ENCODE data around the gene APOBEC3C.
"Not testable (repeated sequence)": the region's sequence is repeated elsewhere in the genome, so short reads cannot be mapped to it uniquely, and the experiment has no call there.

Gene APOBEC3C

GRCh38 chr22:39020021-39020651 is 6.1 kb downstream of the APOBEC3C start:
- DNase-seq (ENCODE audit: low read depth in 2 of 2) = not testable (repeated sequence)

- DNase-seq (ENCODE audit: low read depth in 2 of 2) = no peak
Observed at GRCh38 chr22:39021552-39022250, 7.6 kb downstream of the APOBEC3C start.

- no peak for DNase-seq (ENCODE audit: low read depth in 2 of 2)
Observed at GRCh38 chr22:39024519-39025308, 10.7 kb downstream of the APOBEC3C start.

GRCh38 chr22:39026509-39027150 is 12.6 kb downstream of the APOBEC3C start:
- no peak for DNase-seq (ENCODE audit: low read depth in 2 of 2)

GRCh38 chr22:39027717-39028116 is 13.7 kb downstream of the APOBEC3C start:
- no peak for DNase-seq (ENCODE audit: low read depth in 2 of 2)

- no peak for DNase-seq (ENCODE audit: low read depth in 2 of 2)
Observed at GRCh38 chr22:39028281-39028680, 14.2 kb downstream of the APOBEC3C start.

- no peak for DNase-seq (ENCODE audit: low read depth in 2 of 2)
Observed at GRCh38 chr22:39029227-39029626, 15.2 kb downstream of the APOBEC3C start.

GRCh38 chr22:39030705-39031104 is 16.6 kb downstream of the APOBEC3C start:
- no peak for DNase-seq (ENCODE audit: low read depth in 2 of 2)

- not testable (repeated sequence) for DNase-seq (ENCODE audit: low read depth in 2 of 2)
Observed at GRCh38 chr22:39031434-39032295, 17.6 kb downstream of the APOBEC3C start.

- DNase-seq (ENCODE audit: low read depth in 2 of 2) = not testable (repeated sequence)
Observed at GRCh38 chr22:39037071-39037470, 23.0 kb downstream of the APOBEC3C start.

- no peak for DNase-seq (ENCODE audit: low read depth in 2 of 2)
Observed at GRCh38 chr22:39039306-39040126, 25.5 kb downstream of the APOBEC3C start.

- not testable (repeated sequence) for DNase-seq (ENCODE audit: low read depth in 2 of 2)
Observed at GRCh38 chr22:39040155-39040537, 26.1 kb downstream of the APOBEC3C start.

- peak; percentile 32 to 42 for DNase-seq (ENCODE audit: low read depth in 2 of 2)
Observed at GRCh38 chr22:39040538-39041296, 26.7 kb downstream of the APOBEC3C start, which contains the start of gene APOBEC3F. Gene APOBEC3F (plus strand): TSS chr22:39040864. CDS start chr22:39040961, 97 bp downstream.

GRCh38 chr22:39041908-39042307 is 27.9 kb downstream of the APOBEC3C start:
- DNase-seq (ENCODE audit: low read depth in 2 of 2) = no peak

GRCh38 chr22:39043063-39043462 is 29.0 kb downstream of the APOBEC3C start:
- DNase-seq (ENCODE audit: low read depth in 2 of 2) = not testable (repeated sequence)

- DNase-seq (ENCODE audit: low read depth in 2 of 2) = not testable (repeated sequence)
Observed at GRCh38 chr22:39045136-39045535, 31.1 kb downstream of the APOBEC3C start.

- not testable (repeated sequence) for DNase-seq (ENCODE audit: low read depth in 2 of 2)
Observed at GRCh38 chr22:39049486-39049885, 35.4 kb downstream of the APOBEC3C start.

- DNase-seq (ENCODE audit: low read depth in 2 of 2) = not testable (repeated sequence)
Observed at GRCh38 chr22:39051844-39052495, 37.9 kb downstream of the APOBEC3C start.

- DNase-seq (ENCODE audit: low read depth in 2 of 2) = no peak
Observed at GRCh38 chr22:39055658-39056057, 41.6 kb downstream of the APOBEC3C start.

Data from stimulated activated CD8-positive, alpha-beta memory T cell treated with anti-CD3 and anti-CD28 coated beads, Interleukin-2, amount 100 ng/mL, for 1 hour (primary cell).